GM18858 (cell line): ENCODE measurements around the gene MLN.

Experiments
- ATAC-seq: cut with Tn5 transposase; IDR thresholded peaks from one replicate; pipeline ENCODE4 v1.9.1; 2021; ENCODE audit not compliant: unreplicated experiment

Gene MLN

GRCh38 chr6:33803571-33804053, at the start of gene MLN:
Gene MLN (minus strand): TSS chr6:33804003. CDS start chr6:33801163, 2,840 bp downstream.
- no peak for ATAC-seq

GRCh38 chr6:33853026-33853425, 49.2 kb upstream of the MLN start:
- ATAC-seq, result no peak

GRCh38 chr6:33851959-33852358, 48.2 kb upstream of the MLN start:
- ATAC-seq, result no peak

GRCh38 chr6:33850869-33851541, 47.2 kb upstream of the MLN start:
- ATAC-seq, result no peak

- no peak for ATAC-seq
Observed at GRCh38 chr6:33850296-33850695, 46.5 kb upstream of the MLN start.

- ATAC-seq, result no peak
Observed at GRCh38 chr6:33849500-33850075, 45.8 kb upstream of the MLN start.

- ATAC-seq, result no peak
Observed at GRCh38 chr6:33848484-33848883, 44.7 kb upstream of the MLN start.

- no peak for ATAC-seq
Observed at GRCh38 chr6:33847867-33848266, 44.1 kb upstream of the MLN start.

- ATAC-seq, result no peak
Observed at GRCh38 chr6:33847078-33847477, 43.3 kb upstream of the MLN start.

- no peak for ATAC-seq
Observed at GRCh38 chr6:33846226-33846625, 42.4 kb upstream of the MLN start.

GRCh38 chr6:33845031-33845745, 41.4 kb upstream of the MLN start:
- no peak for ATAC-seq

- no peak for ATAC-seq
Observed at GRCh38 chr6:33843131-33844121, 39.6 kb upstream of the MLN start.

- no peak for ATAC-seq
Observed at GRCh38 chr6:33841868-33842267, 38.1 kb upstream of the MLN start.

GRCh38 chr6:33841070-33841469, 37.3 kb upstream of the MLN start:
- no peak for ATAC-seq

GRCh38 chr6:33840048-33840926, 36.5 kb upstream of the MLN start:
- no peak for ATAC-seq

GRCh38 chr6:33839399-33840047, 35.7 kb upstream of the MLN start:
- ATAC-seq, result no peak

- no peak for ATAC-seq
Observed at GRCh38 chr6:33838983-33839382, 35.2 kb upstream of the MLN start.

- ATAC-seq, result no peak
Observed at GRCh38 chr6:33837971-33838665, 34.3 kb upstream of the MLN start.
